Measurements from ENCODE around the gene COL4A2.

DNA sequence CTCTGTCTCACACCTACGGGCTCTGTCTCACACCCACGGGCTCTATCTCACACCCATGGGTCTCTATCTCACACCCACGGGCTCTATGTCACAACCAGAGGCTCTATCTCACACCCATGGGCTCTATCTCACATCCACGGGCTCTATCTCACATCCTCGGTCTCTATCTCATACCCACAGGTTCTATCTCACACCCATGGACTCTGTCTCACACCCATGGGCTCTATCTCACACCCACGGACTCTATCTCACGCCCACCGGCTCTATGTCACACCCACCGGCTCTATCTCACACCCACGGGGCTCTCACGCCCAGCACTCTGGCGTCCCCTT is 73.9 kb downstream of the COL4A2 start:
- TF ChIP-seq POLR2A (IDR thresholded peaks at IDR 0.05) (no peak), CTCF (IDR thresholded peaks at IDR 0.05) (no peak), EP300 (IDR thresholded peaks at IDR 0.05) (no peak), POLR2AphosphoS5 (IDR thresholded peaks at IDR 0.05) (no peak)

Measured in suprapubic skin (tissue), 4 donors.